NT2/D1 (cell line): Measurements from ENCODE around the gene CHCHD2.

Source experiments
- SUZ12 ChIP-seq: IDR thresholded peaks from 2 replicates; pipeline ENCODE4 v1.6.1; 2011; ENCODE audit not compliant: insufficient read length, insufficient read depth; ENCODE audit errors: extremely low read depth
- YY1 ChIP-seq: IDR thresholded peaks from 2 replicates; pipeline ENCODE4 v1.6.1; 2011; ENCODE audit not compliant: insufficient read length, insufficient read depth
- ZNF274 ChIP-seq: IDR thresholded peaks from 2 replicates; pipeline ENCODE4 v1.6.1; 2011; ENCODE audit warnings: mild to moderate bottlenecking, low read depth, low read length

DNA sequence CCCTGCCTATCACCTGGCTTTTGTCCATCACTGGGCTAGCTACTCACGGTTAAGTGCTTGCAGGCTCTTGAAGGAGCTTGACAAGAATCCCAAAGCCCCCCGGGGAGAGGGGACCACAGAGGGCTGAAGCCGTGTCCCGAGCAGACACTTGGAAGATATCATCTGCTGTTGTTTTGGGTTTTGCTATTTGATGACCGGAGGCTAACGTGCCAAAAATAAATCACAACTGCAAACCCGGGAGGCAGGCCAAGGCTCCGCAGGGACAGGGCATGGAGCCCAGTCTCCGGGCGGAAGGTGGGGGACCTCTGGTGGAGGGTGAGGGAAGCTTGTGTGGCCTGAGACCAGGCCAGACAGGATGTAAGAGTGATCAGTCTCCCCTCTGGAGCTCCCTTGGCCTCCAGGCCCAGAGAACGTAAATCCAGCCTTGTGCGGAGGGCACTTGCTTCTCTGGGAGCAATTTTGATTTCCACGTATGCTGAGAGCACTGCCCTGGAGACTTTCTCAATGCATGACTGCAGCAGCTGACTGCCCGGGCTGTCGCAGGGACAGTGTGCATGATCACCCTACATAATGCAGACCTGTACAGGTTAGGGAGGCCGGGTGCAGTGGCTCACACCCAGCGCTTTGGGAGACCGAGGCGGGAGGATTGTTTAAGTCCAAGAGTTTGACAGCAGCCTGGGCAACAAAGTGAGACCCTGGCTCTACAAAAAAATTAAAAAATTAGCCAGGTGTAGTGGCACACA lies 13.3 kb downstream of the CHCHD2 start, which contains the start of gene PHKG1:
- TF ChIP-seq YY1 (no peak), ZNF274 (no peak), SUZ12 (no peak)
